K562 (cell line): ENCODE results near the gene BIN1. TPM values are rescaled to one million over a fixed set of nuclear protein-coding genes. Genes with fewer than 3 reads are reported as not detected.

Experiments used
- ATAC-seq: fragments of 200-7000 bp; cut with Tn5 transposase; 3 replicates; pipeline ENCODE4 v1.9.1; 2020; ENCODE audit warnings: moderate library complexity
- BruUV-seq: library from RNA; stranded (reverse); fragments of 400-500 nt; replicated peaks from 2 replicates; lab custom pipeline; 2021; lab: Mats Ljungman, UMichigan
- CTCF ChIA-PET: fragments of 300-600 bp; formaldehyde crosslinking; extraction: SDS; loops from one replicate; lab custom pipeline; 2021; ENCODE audit warnings: low intra/inter-chr PET ratio; lab: Yijun Ruan, JAX
- POLR2A ChIA-PET: fragments of 300-600, 350-650 bp; sonication (Branson Sonifier 250); formaldehyde crosslinking; extraction: SDS; loops from one replicate; lab custom pipeline; 2021; ENCODE audit warnings: antibody characterized with exemption, inconsistent platforms; lab: Yijun Ruan, JAX
- DNase-seq, 4 experiments: peaks; one replicate each; pipeline versions ENCODE4 v3.0.0 to v3.0.0-alpha.2; 2011 to 2018; ENCODE audit warnings: low spot score in 3 of 4, mixed read lengths in 3 of 4; ENCODE audit errors: extremely low read depth in 1 of 4
- FAIRE-seq: peaks from 2 replicates; lab custom pipeline; 2011; peaks lifted over from hg19 to GRCh38; lab: Jason Lieb, UNC
- H2AFZ ChIP-seq: 2 replicates; pipeline ENCODE4 v1.6.0; 2011; ENCODE audit warnings: low read depth, low read length, control low read depth, inconsistent platforms
- H3K27ac ChIP-seq: fragments of 200-600 bp; 3 replicates; pipeline ENCODE4 v1.8.0; 2011; ENCODE audit warnings: low read depth, mild to moderate bottlenecking, control low read depth, inconsistent platforms, low read length, moderate library complexity, mixed read lengths; ENCODE audit errors: extremely low read depth
- H3K27me3 ChIP-seq, 2 experiments: fragments of 300-600 bp in 1 of 2; 2 replicates in 1 of 2; 3 replicates in 1 of 2; pipeline versions ENCODE4 v1.6.0 to v1.8.0; 2011; ENCODE audit warnings: inconsistent platforms in 2 of 2, low read length in 2 of 2, mild to moderate bottlenecking in 1 of 2, mixed read lengths in 1 of 2, moderate library complexity in 1 of 2; ENCODE audit not compliant: control insufficient read depth in 2 of 2, insufficient read depth in 2 of 2
- H3K36me3 ChIP-seq: fragments of 300-600 bp; 3 replicates; pipeline ENCODE4 v1.8.0; 2011; ENCODE audit warnings: mild to moderate bottlenecking, low read length, inconsistent platforms; ENCODE audit not compliant: control insufficient read depth, insufficient read depth
- H3K4me1 ChIP-seq, 2 experiments: fragments of 200-600 bp in 1 of 2; replicated peaks in 1 of 2; 2 replicates in 1 of 2; 3 replicates in 1 of 2; pipeline versions ENCODE4 v1.5.1 to v1.8.0; 2011; ENCODE audit warnings: inconsistent platforms in 2 of 2, low read length in 2 of 2, mild to moderate bottlenecking in 1 of 2, mixed read lengths in 1 of 2, moderate library complexity in 1 of 2; ENCODE audit not compliant: control insufficient read depth in 2 of 2, insufficient read depth in 2 of 2
- H3K4me2 ChIP-seq: 2 replicates; pipeline ENCODE4 v1.6.1; 2011; ENCODE audit warnings: low read length, control low read depth, inconsistent platforms, mixed read lengths; ENCODE audit not compliant: insufficient read depth
- H3K4me3 ChIP-seq: fragments of 200-600 bp; sonication (generic), shearing (Covaris generic); 2 replicates; pipeline ENCODE4 v1.5.1; 2016; ENCODE audit warnings: control low read depth, inconsistent platforms
- H3K79me2 ChIP-seq: fragments of 200-600 bp; 3 replicates; pipeline ENCODE4 v1.8.0; 2011; ENCODE audit warnings: low read length, inconsistent platforms; ENCODE audit not compliant: control insufficient read depth, insufficient read depth
- H3K9ac ChIP-seq, 2 experiments: 2 replicates each; pipeline versions ENCODE4 v1.6.0 to v1.6.1; 2011; ENCODE audit warnings: low read depth in 2 of 2, low read length in 2 of 2, control low read depth in 1 of 2, inconsistent platforms in 1 of 2, mild to moderate bottlenecking in 1 of 2, mixed read lengths in 1 of 2; ENCODE audit not compliant: insufficient read depth in 1 of 2
- H3K9me1 ChIP-seq: one replicate; pipeline ENCODE4 v1.6.0; 2011; ENCODE audit warnings: inconsistent platforms, mild to moderate bottlenecking, low read length, moderate library complexity; ENCODE audit not compliant: control insufficient read depth, insufficient read depth
- H3K9me3 ChIP-seq: replicated peaks from 2 replicates; pipeline ENCODE4 v1.5.1; 2011; ENCODE audit warnings: low read depth, low read length, inconsistent platforms; ENCODE audit not compliant: control insufficient read depth, insufficient read depth
- H4K20me1 ChIP-seq: replicated peaks from 2 replicates; pipeline ENCODE4 v1.6.1; 2011; ENCODE audit warnings: low read length, inconsistent platforms, mixed read lengths; ENCODE audit not compliant: control insufficient read depth, insufficient read depth
- ESRRA ChIP-seq: fragments of 450-650 bp; IDR thresholded peaks from 2 replicates; pipeline ENCODE4 v1.6.1; 2014; ENCODE audit warnings: low read depth, mild to moderate bottlenecking, moderate library complexity, borderline replicate concordance
- MTA3 ChIP-seq: fragments of 450-650 bp; formaldehyde crosslinking; IDR thresholded peaks from 2 replicates; pipeline ENCODE4 v1.6.1; 2017; ENCODE audit warnings: mild to moderate bottlenecking, borderline replicate concordance
- WGBS: fragments of 100-300 bp; shearing (Covaris generic); methylation state at CpG from one replicate; pipeline ENCODE4 v1.1.6; 2016; ENCODE audit warnings: low coverage, mixed read lengths; ENCODE audit not compliant: insufficient coverage; ENCODE audit errors: missing lambda C conversion rate; 5-methylcytosine and 5-hydroxymethylcytosine counted together
- in situ Hi-C: fragments of 300-500 bp; cut with MboI; formaldehyde crosslinking; loops from 4 replicates; pipeline ENCODE4 v1.15.0; 2018; ENCODE audit warnings: inconsistent platforms, mixed read lengths
- intact Hi-C: fragments of 100-400 bp; cut with micrococcal nuclease; formaldehyde crosslinking; loops from 2 replicates; pipeline ENCODE4 v1.14.2; 2022
- polyA plus RNA-seq, 8 experiments: library from polyadenylated mRNA; depleted of rRNA in 4 of 8; stranded (reverse) in 5 of 8; unstranded in 3 of 8; fragments of >200 nt; fragmentation: Nextera tagmentation in 2 of 8; fragmentation: Illumina TruSeq in 1 of 8; extraction: Ambion mirVana in 2 of 8; extraction: Trizol in 1 of 8; gene quantifications; 2 replicates each; pipeline versions ENCODE4 v1.2.1 to v1.2.3, GENCODE V29; 2011 to 2014; ENCODE audit warnings: inconsistent platforms in 1 of 8, missing spikeins in 1 of 8
- total RNA-seq, 7 experiments: library from RNA; depleted of rRNA in 6 of 7; stranded (reverse); fragments of >200 nt in 6 of 7; fragmentation: Illumina TruSeq in 2 of 7; extraction: Trizol in 2 of 7; gene quantifications; 2 replicates each; pipeline versions ENCODE4 v1.2.1 to v1.2.3, GENCODE V29; 2011 to 2021; ENCODE audit warnings: low replicate concordance in 1 of 7
- TF ChIP-seq, protein P1 (sequence below), 3 experiments: fragments of 200-800 bp in 1 of 3; fragments of 250-450 bp in 1 of 3; fragments of 450-650 bp in 1 of 3; sonication (Bioruptor Pico) in 1 of 3; sonication (Bioruptor generic) in 1 of 3; formaldehyde crosslinking in 1 of 3; IDR thresholded peaks; 2 replicates each; pipeline versions ENCODE4 v1.6.1 to v1.8.0; 2016 to 2022; ENCODE audit warnings: mild to moderate bottlenecking in 2 of 3, missing genetic modification characterization in 2 of 3, missing compliant biosample characterization in 1 of 3, moderate library complexity in 1 of 3

Gene BIN1
- total and polyA plus RNA-seq, 9 of the 15 experiments (the other 6 are each of a cell fraction or from before 2014, with no cell fraction given): 0.04 to 2.8 (median 0.79) TPM; not detected in 1

DNA sequence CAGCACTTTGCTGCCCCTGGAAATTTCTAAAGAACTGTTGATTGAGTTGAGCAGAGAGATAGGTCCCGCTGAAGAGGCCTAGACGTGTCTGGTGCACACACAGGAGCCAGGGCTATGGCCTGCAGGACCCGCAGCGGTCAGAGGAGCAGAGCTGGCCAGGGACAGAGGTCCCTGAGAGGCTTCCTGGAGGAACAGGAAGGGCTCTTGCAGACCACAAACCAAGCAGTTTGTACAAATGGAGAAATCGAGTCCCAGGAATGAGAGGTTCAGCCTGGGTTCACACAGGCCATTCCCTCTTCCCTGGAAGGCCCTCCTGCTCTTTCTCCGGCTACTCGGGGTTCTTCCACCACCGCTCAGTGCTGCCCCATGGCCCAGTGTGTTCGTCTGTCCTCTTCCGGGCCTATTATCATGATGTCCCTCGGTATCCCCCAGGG, 1.2 kb upstream of the BIN1 start:
- H3K27me3 ChIP-seq: peaks cover 23 to 60% of the 10 kb centered on the region in 2 experiments
- H3K4me1 ChIP-seq: peaks cover 0 to 20% of the 10 kb centered on the region in 2 experiments; a peak in 2 of 5 replicates
- POLR2A ChIA-PET: no interaction called here
- WGBS: 23% methylated on average over 11 of the region's 11 CpGs
- H3K9me3 ChIP-seq: no peaks in the 10 kb centered on the region
- H3K9me1 ChIP-seq: no peaks in the 10 kb centered on the region
- DNase-seq (no peak), ATAC-seq (no peak), FAIRE-seq (no peak)
- no peak overlapping the region for H3K9ac ChIP-seq
- H3K4me3 ChIP-seq: no peak overlapping the region
- no peaks in the 10 kb centered on the region; the same call in 1 of the 2 replicates for H4K20me1 ChIP-seq
- in situ Hi-C loops (no loop called here), intact Hi-C loops (no loop called here)
- CTCF ChIA-PET: no interaction called here
- no peak overlapping the region for H3K4me2 ChIP-seq
- no peaks in the 10 kb centered on the region for H3K36me3 ChIP-seq
- BruUV-seq: no TSS peak
- no peaks in the 10 kb centered on the region for H3K79me2 ChIP-seq
- no peak overlapping the region for H3K27ac ChIP-seq
- no peak overlapping the region for H2AFZ ChIP-seq
- no peak for TF ChIP-seq MTA3
- TF ChIP-seq, protein P1, sequence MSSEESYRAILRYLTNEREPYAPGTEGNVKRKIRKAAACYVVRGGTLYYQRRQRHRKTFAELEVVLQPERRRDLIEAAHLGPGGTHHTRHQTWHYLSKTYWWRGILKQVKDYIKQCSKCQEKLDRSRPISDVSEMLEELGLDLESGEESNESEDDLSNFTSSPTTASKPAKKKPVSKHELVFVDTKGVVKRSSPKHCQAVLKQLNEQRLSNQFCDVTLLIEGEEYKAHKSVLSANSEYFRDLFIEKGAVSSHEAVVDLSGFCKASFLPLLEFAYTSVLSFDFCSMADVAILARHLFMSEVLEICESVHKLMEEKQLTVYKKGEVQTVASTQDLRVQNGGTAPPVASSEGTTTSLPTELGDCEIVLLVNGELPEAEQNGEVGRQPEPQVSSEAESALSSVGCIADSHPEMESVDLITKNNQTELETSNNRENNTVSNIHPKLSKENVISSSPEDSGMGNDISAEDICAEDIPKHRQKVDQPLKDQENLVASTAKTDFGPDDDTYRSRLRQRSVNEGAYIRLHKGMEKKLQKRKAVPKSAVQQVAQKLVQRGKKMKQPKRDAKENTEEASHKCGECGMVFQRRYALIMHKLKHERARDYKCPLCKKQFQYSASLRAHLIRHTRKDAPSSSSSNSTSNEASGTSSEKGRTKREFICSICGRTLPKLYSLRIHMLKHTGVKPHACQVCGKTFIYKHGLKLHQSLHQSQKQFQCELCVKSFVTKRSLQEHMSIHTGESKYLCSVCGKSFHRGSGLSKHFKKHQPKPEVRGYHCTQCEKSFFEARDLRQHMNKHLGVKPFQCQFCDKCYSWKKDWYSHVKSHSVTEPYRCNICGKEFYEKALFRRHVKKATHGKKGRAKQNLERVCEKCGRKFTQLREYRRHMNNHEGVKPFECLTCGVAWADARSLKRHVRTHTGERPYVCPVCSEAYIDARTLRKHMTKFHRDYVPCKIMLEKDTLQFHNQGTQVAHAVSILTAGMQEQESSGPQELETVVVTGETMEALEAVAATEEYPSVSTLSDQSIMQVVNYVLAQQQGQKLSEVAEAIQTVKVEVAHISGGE (CRISPR knock-in tag; IDR thresholded peaks at IDR 0.05): no peak
- TF ChIP-seq ESRRA: no peak
